Jurkat, Clone E6-1 (cell line): ENCODE data around the gene CYP4F11.
A peak's percentile ranks its signal among the peaks of the same experiment; 100 is the strongest.
"Not testable (repeated sequence)": the region's sequence is repeated elsewhere in the genome, so short reads cannot be mapped to it uniquely, and the experiment has no call there.

Experiments
- DNase-seq: peaks from one replicate; pipeline ENCODE4 v3.0.0-alpha.2; 2011; ENCODE audit warnings: low read depth, low spot score
- H3K4me3 ChIP-seq: 2 replicates; pipeline ENCODE4 v1.5.1; 2011; ENCODE audit warnings: mild to moderate bottlenecking, low read length, control low read depth, moderate library complexity

CYP4F11 gene

GRCh38 chr19:15892012-15892411 lies 42.3 kb downstream of the CYP4F11 start:
- no peak overlapping the region for H3K4me3 ChIP-seq
- DNase-seq: no peak

- DNase-seq: no peak
- H3K4me3 ChIP-seq: no peak overlapping the region
Measured at GRCh38 chr19:15891434-15891833, 42.9 kb downstream of the CYP4F11 start.

- H3K4me3 ChIP-seq, DNase-seq: not testable (repeated sequence)
Measured at GRCh38 chr19:15889339-15889738, 45.0 kb downstream of the CYP4F11 start.

- no peak overlapping the region for H3K4me3 ChIP-seq
- no peak for DNase-seq
Measured at GRCh38 chr19:15885919-15886318, 48.4 kb downstream of the CYP4F11 start.

- H3K4me3 ChIP-seq: no peak overlapping the region
- no peak for DNase-seq
Measured at GRCh38 chr19:15885167-15885566, 49.2 kb downstream of the CYP4F11 start.

GRCh38 chr19:15883329-15883728 lies 51.0 kb downstream of the CYP4F11 start:
- not testable (repeated sequence) for H3K4me3 ChIP-seq, DNase-seq

GRCh38 chr19:15874821-15875474 lies 59.4 kb downstream of the CYP4F11 start:
- peak; percentile 92 for DNase-seq
- H3K4me3 ChIP-seq: no peak overlapping the region

- not testable (repeated sequence) for H3K4me3 ChIP-seq, DNase-seq
Measured at GRCh38 chr19:15873771-15874170, 60.6 kb downstream of the CYP4F11 start.

- H3K4me3 ChIP-seq: peak overlapping the region; percentile 8
- peak; percentile 84 for DNase-seq
Measured at GRCh38 chr19:15871570-15871969, 62.8 kb downstream of the CYP4F11 start.

GRCh38 chr19:15869873-15870272 lies 64.5 kb downstream of the CYP4F11 start:
- no peak for DNase-seq
- no peak overlapping the region for H3K4me3 ChIP-seq

GRCh38 chr19:15869109-15869555 lies 65.2 kb downstream of the CYP4F11 start:
- DNase-seq: peak; percentile 86
- no peak overlapping the region for H3K4me3 ChIP-seq

- no peak for DNase-seq
Measured at GRCh38 chr19:15866636-15867035, 67.7 kb downstream of the CYP4F11 start.

GRCh38 chr19:15864824-15865223 lies 69.5 kb downstream of the CYP4F11 start:
- DNase-seq: no peak
- H3K4me3 ChIP-seq: no peak overlapping the region

More at GRCh38 chr19:15866636-15867035, 67.7 kb downstream of the CYP4F11 start:
- H3K4me3 ChIP-seq: no peak overlapping the region

- no peak overlapping the region for H3K4me3 ChIP-seq
- DNase-seq: no peak
Measured at GRCh38 chr19:15863272-15863671, 71.1 kb downstream of the CYP4F11 start.

GRCh38 chr19:15862444-15862843 lies 71.9 kb downstream of the CYP4F11 start:
- DNase-seq: no peak
- H3K4me3 ChIP-seq: no peak overlapping the region
